GM23338 (cell line): ENCODE data around the gene PKM. TPM values are rescaled to one million over a fixed set of nuclear protein-coding genes. Genes with fewer than 3 reads are reported as not detected.

Source experiments
- ATAC-seq: fragments of 200-7000 bp; cut with Tn5 transposase; 3 replicates; pipeline ENCODE4 v1.9.1; 2020
- DNase-seq: peaks from one replicate; pipeline ENCODE4 v3.0.0-alpha.2; 2015; ENCODE audit warnings: low spot score
- H2AFZ ChIP-seq: fragments of 200-600 bp; sonication (generic); 2 replicates; pipeline ENCODE4 v1.8.0; 2016; ENCODE audit warnings: antibody characterized with exemption, mild to moderate bottlenecking, moderate library complexity
- H3F3A ChIP-seq: fragments of 200-600 bp; sonication (generic); replicated peaks from 2 replicates; pipeline ENCODE4 v1.8.0; 2017; ENCODE audit warnings: antibody characterized with exemption, mixed run types, low read depth
- H3K27ac ChIP-seq: fragments of 200-600 bp; sonication (generic); 2 replicates; pipeline ENCODE4 v1.6.1; 2016; ENCODE audit warnings: low read depth
- H3K27me3 ChIP-seq: fragments of 200-600 bp; sonication (generic); 2 replicates; pipeline ENCODE4 v1.8.0; 2016; ENCODE audit warnings: mild to moderate bottlenecking, mixed run types, moderate library complexity; ENCODE audit not compliant: insufficient read depth
- H3K36me3 ChIP-seq: fragments of 200-600 bp; sonication (generic); 2 replicates; pipeline ENCODE4 v1.8.0; 2016; ENCODE audit warnings: mild to moderate bottlenecking; ENCODE audit not compliant: insufficient read depth
- H3K4me1 ChIP-seq: fragments of 200-600 bp; sonication (generic); 2 replicates; pipeline ENCODE4 v1.8.0; 2016; ENCODE audit warnings: mild to moderate bottlenecking, moderate library complexity; ENCODE audit not compliant: insufficient read depth
- H3K4me2 ChIP-seq: fragments of 200-600 bp; sonication (generic); 2 replicates; pipeline ENCODE4 v1.7.1; 2017; ENCODE audit warnings: mixed run types
- H3K4me3 ChIP-seq: fragments of 200-600 bp; sonication (generic); 2 replicates; pipeline ENCODE4 v1.6.1; 2016; ENCODE audit warnings: mixed run types
- H3K79me2 ChIP-seq: fragments of 200-600 bp; sonication (generic); replicated peaks from 2 replicates; pipeline ENCODE4 v1.8.0; 2017; ENCODE audit warnings: mild to moderate bottlenecking; ENCODE audit not compliant: insufficient read depth
- H3K9me2 ChIP-seq: fragments of 200-600 bp; sonication (generic); 2 replicates; pipeline ENCODE4 v1.8.0; 2017; ENCODE audit not compliant: insufficient read depth
- H4K20me1 ChIP-seq: fragments of 200-600 bp; sonication (generic); replicated peaks from 2 replicates; pipeline ENCODE4 v1.8.0; 2017; ENCODE audit warnings: mild to moderate bottlenecking; ENCODE audit not compliant: insufficient read depth
- H3K27ac Mint-ChIP-seq: 2 replicates; pipeline ENCODE4 v1.8.0; 2020; ENCODE audit warnings: inconsistent platforms, mild to moderate bottlenecking, moderate library complexity, mixed read lengths
- H3K27me3 Mint-ChIP-seq: 3 replicates; pipeline ENCODE4 v1.8.0; 2022; ENCODE audit warnings: low read depth, mild to moderate bottlenecking, moderate library complexity, mixed read lengths, inconsistent platforms; ENCODE audit not compliant: insufficient read depth, poor library complexity
- H3K36me3 Mint-ChIP-seq: 3 replicates; pipeline ENCODE4 v1.8.0; 2021; ENCODE audit warnings: low read depth, mild to moderate bottlenecking, inconsistent platforms, moderate library complexity, mixed read lengths
- H3K4me1 Mint-ChIP-seq: 3 replicates; pipeline ENCODE4 v1.8.0; 2020; ENCODE audit warnings: mild to moderate bottlenecking, inconsistent platforms, mixed read lengths
- H3K4me3 Mint-ChIP-seq: 3 replicates; pipeline ENCODE4 v1.8.0; 2021; ENCODE audit warnings: moderate library complexity, mild to moderate bottlenecking, inconsistent platforms, mixed read lengths
- H3K9me3 Mint-ChIP-seq: 3 replicates; pipeline ENCODE4 v1.8.0; 2020; ENCODE audit warnings: moderate library complexity, mild to moderate bottlenecking, inconsistent platforms, mixed read lengths
- CREB1 ChIP-seq: fragments of 250-450 bp; sonication (Bioruptor Pico); IDR thresholded peaks from 2 replicates; pipeline ENCODE4 v1.5.0; 2020; ENCODE audit warnings: low read depth, mild to moderate bottlenecking, moderate library complexity
- CTCF ChIP-seq, 2 experiments: fragments of 200-600 bp in 1 of 2; sonication (generic) in 1 of 2; conservative IDR thresholded peaks; 2 replicates each; pipeline versions ENCODE4 v1.5.1 to v1.6.1; 2016 to 2017; ENCODE audit warnings: antibody characterized with exemption in 2 of 2, low read depth in 2 of 2, mild to moderate bottlenecking in 2 of 2, moderate library complexity in 1 of 2
- ETS1 ChIP-seq: IDR thresholded peaks from 2 replicates; pipeline ENCODE4 v1.6.1; 2016; ENCODE audit warnings: antibody characterized with exemption
- JUNB ChIP-seq: IDR thresholded peaks from one replicate; pipeline ENCODE4 v1.6.1; 2016; ENCODE audit warnings: antibody characterized with exemption; ENCODE audit not compliant: unreplicated experiment
- NANOG ChIP-seq: IDR thresholded peaks from 2 replicates; pipeline ENCODE4 v1.6.1; 2016; ENCODE audit warnings: antibody characterized with exemption, borderline replicate concordance
- POLR2AphosphoS5 ChIP-seq: IDR thresholded peaks from 2 replicates; pipeline ENCODE4 v1.6.1; 2016; ENCODE audit warnings: antibody characterized with exemption, low read depth
- REST ChIP-seq: IDR thresholded peaks from one replicate; pipeline ENCODE4 v1.6.1; 2018; ENCODE audit warnings: antibody characterized with exemption; ENCODE audit not compliant: unreplicated experiment
- STAT1 ChIP-seq: IDR thresholded peaks from one replicate; pipeline ENCODE4 v1.6.1; 2016; ENCODE audit warnings: antibody characterized with exemption; ENCODE audit not compliant: unreplicated experiment
- ZNF331 ChIP-seq: fragments of 250-450 bp; sonication (Bioruptor Pico); IDR thresholded peaks from 2 replicates; pipeline ENCODE4 v1.5.0; 2020; ENCODE audit warnings: low read depth, mild to moderate bottlenecking, moderate library complexity
- polyA plus RNA-seq: library from polyadenylated mRNA; unstranded; fragments of >200 nt; fragmentation: Nextera tagmentation; extraction: Ambion mirVana; gene quantifications from 2 replicates; pipeline ENCODE4 v1.2.1, GENCODE V29; 2016
- total RNA-seq: library from RNA; depleted of rRNA; stranded (reverse); fragments of >200 nt; shearing (Covaris generic); gene quantifications from 2 replicates; pipeline ENCODE4 v1.2.3, GENCODE V29; 2014

Gene PKM
- total and polyA plus RNA-seq, 2 experiments from 2014 or later = 432 to 1,137 TPM

GRCh38 chr15:72196409-72197040 is 34.5 kb downstream of the PKM start (continued):
- no peak for TF ChIP-seq CREB1 (CRISPR knock-in tag)
- TF ChIP-seq POLR2AphosphoS5 = no peak
- no peak for TF ChIP-seq REST
- no peak for TF ChIP-seq ZNF331
- no peak for TF ChIP-seq JUNB
- no peak for TF ChIP-seq CTCF (conservative IDR thresholded peaks at IDR 0.05; ENCODE audit: low read depth in 2 of 2)

- Histone ChIP-seq H3F3A (peaks cover 34% of the 10 kb centered on the region), H3K79me2 (no peaks in the 10 kb centered on the region), H3K4me1 (peaks cover 15% of the 10 kb centered on the region; the same call in 1 of the 2 replicates), H3K27me3 (peaks cover 21% of the 10 kb centered on the region), H4K20me1 (peaks cover 11% of the 10 kb centered on the region), H3K9me2 (no peaks in the 10 kb centered on the region), H3K36me3 (peaks cover 11% of the 10 kb centered on the region; the same call in 1 of the 2 replicates), H3K4me2 (no peak overlapping the region), H3K4me3 (no peak overlapping the region), H2AFZ (no peak overlapping the region), H3K27ac (no peak overlapping the region)
- peaks cover 23% of the 10 kb centered on the region for H3K36me3 Mint-ChIP-seq
- H3K27me3 Mint-ChIP-seq = peaks cover 48% of the 10 kb centered on the region
- DNase-seq = no peak
- TF ChIP-seq ETS1 (no peak), STAT1 (no peak), NANOG (no peak)
- H3K9me3 Mint-ChIP-seq = peaks cover 3% of the 10 kb centered on the region; the same call in 2 of the 3 replicates
- H3K27ac Mint-ChIP-seq = no peak overlapping the region
- H3K4me1 Mint-ChIP-seq = peaks cover 25% of the 10 kb centered on the region
- ATAC-seq = no peak
- no peak overlapping the region for H3K4me3 Mint-ChIP-seq
Measured at GRCh38 chr15:72195101-72195511, 35.9 kb downstream of the PKM start.
